ENCODE measurements around the gene LRRIQ1.

Gene LRRIQ1

DNA sequence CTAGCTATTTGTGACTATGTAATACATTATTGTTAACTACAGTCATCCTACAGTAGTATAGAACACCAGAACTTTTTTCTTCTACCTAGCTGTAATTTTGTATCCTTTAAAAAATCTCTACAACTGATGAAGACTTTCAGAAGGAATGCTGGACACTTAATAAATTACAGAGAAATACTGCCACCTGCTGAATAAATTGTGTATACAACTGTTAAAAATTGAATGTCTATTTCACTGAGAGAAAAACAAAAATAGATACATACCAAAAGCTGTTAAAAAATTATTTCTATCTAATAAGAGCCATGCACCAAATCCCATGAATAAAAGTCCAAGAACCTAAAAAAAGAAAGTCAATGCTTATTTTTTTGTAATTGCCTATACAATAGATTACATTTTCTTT is 6.7 kb upstream of the LRRIQ1 start:
- DNase-seq (no peak), ATAC-seq (no peak)
- H3K4me1 Mint-ChIP-seq, result no peaks in the 10 kb centered on the region
- no peak overlapping the region for H3K27ac Mint-ChIP-seq
- H3K27me3 Mint-ChIP-seq, result peaks cover 11% of the 10 kb centered on the region
- no peaks in the 10 kb centered on the region for H3K9me3 Mint-ChIP-seq
- no peak overlapping the region for H3K4me3 Mint-ChIP-seq

- Mint-ChIP-seq H3K4me3 (peak overlapping the region; percentile 78 to 81), H3K27me3 (peaks cover 18% of the 10 kb centered on the region), H3K4me1 (no peaks in the 10 kb centered on the region), H3K27ac (peak overlapping the region in 1 of 2 donors; percentile 57), H3K9me3 (no peaks in the 10 kb centered on the region)
- peak; percentile 23 for ATAC-seq
- DNase-seq, result no peak
Observed at GRCh38 chr12:85036733-85037132, 582 bp downstream of the LRRIQ1 start.

- no peak for DNase-seq
- H3K4me1 Mint-ChIP-seq, result no peaks in the 10 kb centered on the region
- ATAC-seq, result no peak
- H3K27ac Mint-ChIP-seq, result no peak overlapping the region
- H3K27me3 Mint-ChIP-seq, result peaks cover 9% of the 10 kb centered on the region
- H3K9me3 Mint-ChIP-seq, result no peaks in the 10 kb centered on the region
- H3K4me3 Mint-ChIP-seq, result no peak overlapping the region
Observed at GRCh38 chr12:85041395-85041794, 5.2 kb downstream of the LRRIQ1 start.

DNA sequence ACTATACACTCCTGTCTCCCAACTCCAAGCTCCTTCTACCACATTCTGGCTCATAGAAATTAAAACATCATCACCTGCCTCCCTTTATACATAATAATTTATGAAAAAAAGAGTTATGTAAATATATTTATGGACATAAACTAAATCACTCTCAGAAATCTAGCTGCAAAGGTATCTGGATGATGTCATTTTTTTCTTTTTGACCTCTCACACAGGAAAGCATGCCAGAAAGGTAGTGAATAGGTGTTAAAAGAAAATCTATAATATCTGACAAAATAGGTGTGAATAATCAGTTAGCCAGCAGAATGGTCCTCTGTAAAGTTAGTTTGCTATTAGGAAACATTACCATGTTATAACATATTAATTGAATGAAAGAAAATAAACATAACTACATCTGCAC is 7.7 kb downstream of the LRRIQ1 start:
- ATAC-seq, result no peak
- H3K9me3 Mint-ChIP-seq, result no peaks in the 10 kb centered on the region
- no peaks in the 10 kb centered on the region for H3K4me1 Mint-ChIP-seq
- H3K4me3 Mint-ChIP-seq, result no peak overlapping the region
- H3K27me3 Mint-ChIP-seq, result no peaks in the 10 kb centered on the region
- no peak overlapping the region for H3K27ac Mint-ChIP-seq
- DNase-seq, result no peak

- Mint-ChIP-seq H3K9me3 (no peaks in the 10 kb centered on the region), H3K4me3 (no peak overlapping the region), H3K4me1 (no peaks in the 10 kb centered on the region), H3K27me3 (peaks cover 7% of the 10 kb centered on the region), H3K27ac (no peak overlapping the region)
- no peak for ATAC-seq
- peak; percentile 6 to 19 for DNase-seq
Observed at GRCh38 chr12:85057370-85057963, 21.3 kb downstream of the LRRIQ1 start.

DNA sequence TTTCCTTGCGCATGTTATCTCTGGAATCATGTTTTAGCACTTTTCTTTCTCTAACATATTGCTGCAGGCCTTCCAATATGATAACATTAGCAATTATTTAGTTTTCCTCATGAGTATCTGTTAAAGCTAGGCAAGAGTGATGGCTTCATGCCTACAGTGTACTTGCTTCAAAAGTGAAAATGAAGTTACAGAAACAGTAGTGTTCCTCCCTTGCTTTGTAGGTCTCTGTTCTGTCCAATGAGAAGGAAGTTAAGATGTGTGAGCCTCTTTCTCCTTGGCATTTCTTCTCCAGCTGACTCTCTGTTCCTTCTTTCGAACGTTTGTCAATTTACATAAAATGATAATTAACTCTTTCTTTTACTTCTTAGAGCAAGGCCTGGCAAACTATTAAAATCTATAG is 22.2 kb downstream of the LRRIQ1 start:
- Mint-ChIP-seq H3K9me3 (no peaks in the 10 kb centered on the region), H3K4me3 (no peak overlapping the region), H3K4me1 (no peaks in the 10 kb centered on the region), H3K27me3 (peaks cover 7% of the 10 kb centered on the region), H3K27ac (no peak overlapping the region)
- no peak for ATAC-seq
- DNase-seq, result no peak

- Mint-ChIP-seq H3K27me3 (peaks cover 7% of the 10 kb centered on the region), H3K4me1 (no peaks in the 10 kb centered on the region), H3K9me3 (no peaks in the 10 kb centered on the region), H3K27ac (no peak overlapping the region), H3K4me3 (no peak overlapping the region)
- DNase-seq, result no peak
- ATAC-seq, result no peak
Observed at GRCh38 chr12:85059594-85059993, 23.4 kb downstream of the LRRIQ1 start.

- no peak for DNase-seq
- Mint-ChIP-seq H3K4me1 (no peaks in the 10 kb centered on the region), H3K27ac (no peak overlapping the region), H3K4me3 (no peak overlapping the region), H3K9me3 (no peaks in the 10 kb centered on the region), H3K27me3 (no peaks in the 10 kb centered on the region)
- no peak for ATAC-seq
Observed at GRCh38 chr12:85060916-85061315, 24.8 kb downstream of the LRRIQ1 start.

DNA sequence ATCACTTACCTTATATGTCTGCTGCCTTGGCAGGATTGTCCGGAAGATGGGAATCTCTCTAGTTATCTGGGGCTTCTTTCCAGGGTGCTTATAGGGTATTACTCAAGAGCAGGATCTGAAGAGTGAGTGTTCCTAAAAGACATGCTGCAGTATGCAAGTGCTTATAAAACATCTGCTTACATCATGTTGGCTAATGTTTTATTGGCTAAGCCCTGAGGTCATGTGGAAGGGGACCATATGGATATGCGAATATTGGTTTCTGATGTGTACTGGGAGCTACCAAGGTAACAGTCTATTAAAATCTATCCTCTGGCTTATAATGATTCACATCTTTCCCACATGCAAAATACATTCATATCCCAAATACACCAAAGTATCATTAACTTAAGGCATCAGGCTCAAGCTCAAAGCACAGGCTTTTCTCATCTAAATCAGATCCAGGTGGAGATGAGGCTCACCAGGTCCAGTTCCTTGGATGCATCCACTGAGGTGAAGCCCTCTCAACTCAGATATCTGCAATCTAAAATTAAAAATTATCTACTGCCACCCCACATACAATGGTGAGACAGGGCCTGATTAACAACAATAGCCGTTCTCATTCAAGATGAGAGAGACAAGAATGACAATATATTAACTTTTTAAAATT is 29.8 kb downstream of the LRRIQ1 start:
- no peak for ATAC-seq
- H3K4me1 Mint-ChIP-seq, result no peaks in the 10 kb centered on the region
- no peaks in the 10 kb centered on the region for H3K9me3 Mint-ChIP-seq

GRCh38 chr12:85072826-85073225 is 36.7 kb downstream of the LRRIQ1 start:
- no peaks in the 10 kb centered on the region for H3K27me3 Mint-ChIP-seq
- H3K4me3 Mint-ChIP-seq, result no peak overlapping the region
- H3K27ac Mint-ChIP-seq, result no peak overlapping the region
- ATAC-seq (no peak), DNase-seq (no peak)
- H3K9me3 Mint-ChIP-seq, result no peaks in the 10 kb centered on the region
- no peaks in the 10 kb centered on the region for H3K4me1 Mint-ChIP-seq

More for the DNA sequence above, 29.8 kb downstream of the LRRIQ1 start:
- H3K27me3 Mint-ChIP-seq, result no peaks in the 10 kb centered on the region
- no peak for DNase-seq
- no peak overlapping the region for H3K4me3 Mint-ChIP-seq
- H3K27ac Mint-ChIP-seq, result no peak overlapping the region

DNA sequence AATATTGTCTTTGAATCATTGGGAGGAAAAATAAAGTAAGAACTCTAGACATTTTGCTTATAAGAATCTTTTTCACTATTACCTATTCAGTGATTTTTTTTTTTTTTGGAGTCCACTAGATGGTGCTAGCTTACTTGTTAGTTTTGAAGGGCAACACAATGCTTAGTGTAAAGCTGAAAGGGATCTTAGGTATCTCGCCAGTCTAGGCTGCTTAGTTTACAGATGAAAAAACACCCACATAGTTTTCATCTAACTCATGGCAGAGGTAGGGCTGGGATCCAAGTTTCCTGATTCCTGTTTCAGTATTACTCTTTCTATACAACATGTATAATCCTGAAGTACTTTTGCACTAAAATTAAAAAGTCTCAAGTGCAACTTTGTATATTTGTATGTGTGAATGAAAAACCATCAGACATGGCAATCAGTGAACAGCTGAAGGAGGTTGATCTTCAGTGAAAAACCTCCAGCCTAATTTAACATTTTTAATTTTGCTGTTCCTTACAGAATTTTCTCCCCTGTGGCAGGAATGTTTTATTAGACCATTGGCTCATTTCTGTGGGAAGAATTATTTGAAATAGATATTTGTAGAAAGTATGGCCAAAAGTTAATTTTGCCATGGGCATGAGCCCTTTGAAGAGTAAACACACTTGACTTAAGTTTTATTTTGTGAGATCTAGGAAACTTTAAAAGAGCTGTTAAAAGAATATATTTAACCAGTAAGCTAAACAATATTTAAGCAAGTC is 40.7 kb downstream of the LRRIQ1 start:
- no peaks in the 10 kb centered on the region for H3K4me1 Mint-ChIP-seq
- H3K27ac Mint-ChIP-seq, result no peak overlapping the region
- no peak overlapping the region for H3K4me3 Mint-ChIP-seq
- H3K27me3 Mint-ChIP-seq, result no peaks in the 10 kb centered on the region
- ATAC-seq, result peak; percentile 45
- H3K9me3 Mint-ChIP-seq, result no peaks in the 10 kb centered on the region
- no peak for DNase-seq

DNA sequence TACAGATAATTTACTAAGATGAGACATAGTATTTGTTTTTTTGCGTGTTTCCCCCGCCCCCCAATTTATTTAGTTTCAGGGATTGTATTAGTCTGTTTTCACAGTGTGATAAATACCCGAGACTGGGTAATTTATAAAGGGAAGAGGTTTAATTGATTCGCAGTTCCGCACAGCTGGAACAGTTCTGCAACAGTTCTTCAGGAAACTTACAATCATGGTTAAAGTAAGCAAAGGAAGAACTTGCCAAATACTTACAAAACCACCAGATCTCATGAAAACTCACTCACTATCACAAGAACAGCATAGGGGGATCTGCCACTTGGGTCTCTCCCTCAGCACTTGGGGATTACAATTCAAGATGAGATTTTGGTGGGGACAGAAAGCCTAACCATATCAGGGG is 48.9 kb downstream of the LRRIQ1 start:
- Mint-ChIP-seq H3K27me3 (no peaks in the 10 kb centered on the region), H3K4me3 (no peak overlapping the region), H3K9me3 (no peaks in the 10 kb centered on the region), H3K4me1 (no peaks in the 10 kb centered on the region), H3K27ac (no peak overlapping the region)
- ATAC-seq (no peak), DNase-seq (no peak)

- no peak for DNase-seq
- no peak overlapping the region for H3K27ac Mint-ChIP-seq
- H3K4me1 Mint-ChIP-seq, result no peaks in the 10 kb centered on the region
- no peak for ATAC-seq
- no peak overlapping the region for H3K4me3 Mint-ChIP-seq
- H3K27me3 Mint-ChIP-seq, result no peaks in the 10 kb centered on the region
- H3K9me3 Mint-ChIP-seq, result no peaks in the 10 kb centered on the region
Observed at GRCh38 chr12:85089792-85090191, 53.6 kb downstream of the LRRIQ1 start.

DNA sequence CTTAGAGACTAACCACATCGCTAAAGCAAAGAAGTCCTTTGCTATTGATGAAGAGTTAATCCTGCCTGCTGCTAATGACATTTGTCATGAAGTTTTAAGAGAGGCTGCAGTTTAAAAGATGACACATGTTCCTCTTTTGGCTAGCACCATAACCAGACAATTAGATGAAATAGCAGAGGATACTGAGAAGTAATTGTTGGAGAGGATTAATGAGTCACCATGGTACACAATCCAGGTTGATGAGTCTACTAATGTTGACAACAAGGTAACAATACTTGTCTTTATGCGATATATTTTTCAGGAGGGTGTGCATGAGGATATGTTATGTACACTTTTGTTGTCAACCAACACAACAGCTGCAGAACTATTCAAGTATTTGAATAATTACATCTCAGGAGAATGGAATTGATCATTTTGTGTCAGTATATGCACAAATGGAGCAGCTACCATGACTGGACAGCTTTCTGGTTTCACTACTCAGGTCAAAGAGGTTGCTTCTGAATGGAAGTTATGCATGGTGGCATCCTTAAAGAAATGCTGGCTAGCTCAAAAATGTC is 56.7 kb downstream of the LRRIQ1 start:
- Mint-ChIP-seq H3K4me1 (no peaks in the 10 kb centered on the region), H3K27ac (no peak overlapping the region), H3K9me3 (no peaks in the 10 kb centered on the region), H3K27me3 (no peaks in the 10 kb centered on the region), H3K4me3 (no peak overlapping the region)
- no peak for DNase-seq
- no peak for ATAC-seq

GRCh38 chr12:85095501-85095900 is 59.4 kb downstream of the LRRIQ1 start:
- Mint-ChIP-seq H3K27me3 (no peaks in the 10 kb centered on the region), H3K9me3 (no peaks in the 10 kb centered on the region), H3K4me3 (no peak overlapping the region), H3K4me1 (no peaks in the 10 kb centered on the region), H3K27ac (no peak overlapping the region)
- DNase-seq, result no peak
- no peak for ATAC-seq

- peaks cover 12% of the 10 kb centered on the region in 2 donors for H3K9me3 Mint-ChIP-seq
- DNase-seq, result no peak
- H3K4me1 Mint-ChIP-seq, result no peaks in the 10 kb centered on the region
- H3K27ac Mint-ChIP-seq, result no peak overlapping the region
- no peak for ATAC-seq
- H3K27me3 Mint-ChIP-seq, result no peaks in the 10 kb centered on the region
- H3K4me3 Mint-ChIP-seq, result no peak overlapping the region
Observed at GRCh38 chr12:85130646-85131045, 94.5 kb downstream of the LRRIQ1 start.

Data from stimulated activated naive CD8-positive, alpha-beta T cell treated with anti-CD3 and anti-CD28 coated beads, Interleukin-15, amount 100 ng/mL, for 72 hours (primary cell).